A549 (cell line): Measurements from ENCODE around the gene FUT8. TPM values are rescaled to one million over a fixed set of nuclear protein-coding genes. Genes with fewer than 3 reads are reported as not detected.

Source experiments
- ATAC-seq, 2 experiments: fragments of 200-7000 bp in 1 of 2; fragments of >200 bp in 1 of 2; cut with Nextera tagmentation in 1 of 2; cut with Tn5 transposase in 1 of 2; 3 replicates each; pipeline versions ENCODE4 v1.8.0 to v1.9.1; 2018 to 2020; ENCODE audit warnings: mild to moderate bottlenecking in 1 of 2, moderate library complexity in 1 of 2
- CTCF ChIA-PET: fragments of 300-600 bp; sonication (Branson Sonifier 250); formaldehyde crosslinking; extraction: SDS; loops from one replicate; lab custom pipeline; 2021; ENCODE audit warnings: antibody characterized with exemption, inconsistent platforms; lab: Yijun Ruan, JAX
- POLR2A ChIA-PET: fragments of 350-600 bp; formaldehyde crosslinking; extraction: SDS; loops from one replicate; lab custom pipeline; 2021; ENCODE audit warnings: antibody characterized with exemption, inconsistent platforms; lab: Yijun Ruan, JAX
- DNase-seq, 2 experiments: peaks; one replicate each; pipeline versions ENCODE4 v3.0.0 to v3.0.0-alpha.2; 2011 to 2016; ENCODE audit warnings: low read depth in 1 of 2, low spot score in 1 of 2
- FAIRE-seq: peaks from 2 replicates; lab custom pipeline; 2011; peaks lifted over from hg19 to GRCh38; lab: Jason Lieb, UNC
- H3K27ac ChIP-seq, 2 experiments: fragments of >200 bp; sonication (Bioruptor Twin); formaldehyde crosslinking; 3 replicates each; pipeline ENCODE4 v1.5.1; 2016 to 2017
- H3K4me1 ChIP-seq: fragments of >200 bp; sonication (Bioruptor Twin); formaldehyde crosslinking; 3 replicates; pipeline ENCODE4 v1.6.1; 2016
- H3K4me2 ChIP-seq: fragments of >200 bp; sonication (Bioruptor Twin); formaldehyde crosslinking; 3 replicates; pipeline ENCODE4 v1.6.1; 2016
- H3K4me3 ChIP-seq: fragments of >200 bp; sonication (Bioruptor Twin); formaldehyde crosslinking; 3 replicates; pipeline ENCODE4 v1.5.1; 2016
- H3K9me3 ChIP-seq: fragments of >200 bp; sonication (Bioruptor Twin); formaldehyde crosslinking; 3 replicates; pipeline ENCODE4 v1.6.1; 2016
- BHLHE40 ChIP-seq: IDR thresholded peaks from 2 replicates; pipeline ENCODE4 v1.6.1; 2012; ENCODE audit warnings: low read depth, low read length, inconsistent platforms
- CEBPB ChIP-seq, 2 experiments: fragments of >200 bp in 1 of 2; sonication (Bioruptor Twin) in 1 of 2; formaldehyde crosslinking in 1 of 2; IDR thresholded peaks; 2 replicates each; pipeline ENCODE4 v1.6.1; 2012 to 2016
- EHF ChIP-seq: fragments of 250-450 bp; sonication (Bioruptor Pico); IDR thresholded peaks from 2 replicates; pipeline ENCODE4 v1.5.0; 2020; ENCODE audit warnings: mild to moderate bottlenecking
- EHMT2 ChIP-seq: fragments of 200-600 bp; sonication (generic); IDR thresholded peaks from 2 replicates; pipeline ENCODE4 v1.6.1; 2016; ENCODE audit warnings: antibody characterized with exemption, low read depth, mild to moderate bottlenecking, moderate library complexity
- ELK1 ChIP-seq: fragments of 150-350 bp; IDR thresholded peaks from 2 replicates; pipeline ENCODE4 v1.6.1; 2014; ENCODE audit warnings: low read depth, mild to moderate bottlenecking, low read length
- ESRRA ChIP-seq: fragments of 150-350 bp; IDR thresholded peaks from 2 replicates; pipeline ENCODE4 v1.6.1; 2014; ENCODE audit warnings: mild to moderate bottlenecking, low read length, borderline replicate concordance
- FOSB ChIP-seq: fragments of 250-450 bp; sonication (Bioruptor Pico); IDR thresholded peaks from 2 replicates; pipeline ENCODE4 v1.5.0; 2020; ENCODE audit warnings: mild to moderate bottlenecking, moderate library complexity
- FOSL2 ChIP-seq, 2 experiments: fragments of 450-650 bp in 1 of 2; fragments of >200 bp in 1 of 2; sonication (Bioruptor Twin) in 1 of 2; formaldehyde crosslinking; IDR thresholded peaks; 2 replicates each; pipeline versions ENCODE4 v1.5.0 to v1.6.1; 2016 to 2020; ENCODE audit warnings: mild to moderate bottlenecking in 1 of 2, moderate library complexity in 1 of 2
- FOXS1 ChIP-seq: fragments of 250-450 bp; sonication (Bioruptor Pico); IDR thresholded peaks from 2 replicates; pipeline ENCODE4 v1.5.0; 2020; ENCODE audit warnings: mild to moderate bottlenecking, moderate library complexity
- HES2 ChIP-seq: fragments of >200 bp; sonication (Bioruptor Twin); formaldehyde crosslinking; IDR thresholded peaks from 2 replicates; pipeline ENCODE4 v1.6.1; 2016
- HMGXB4 ChIP-seq: fragments of 250-450 bp; sonication (Bioruptor Pico); IDR thresholded peaks from 2 replicates; pipeline ENCODE4 v1.5.0; 2021; ENCODE audit warnings: mild to moderate bottlenecking, moderate library complexity, borderline replicate concordance
- HOXA7 ChIP-seq: fragments of 250-450 bp; sonication (Bioruptor Pico); IDR thresholded peaks from 2 replicates; pipeline ENCODE4 v1.5.0; 2020; ENCODE audit warnings: mild to moderate bottlenecking, moderate library complexity
- HOXB13 ChIP-seq: fragments of 250-450 bp; sonication (Bioruptor Pico); IDR thresholded peaks from 2 replicates; pipeline ENCODE4 v1.5.0; 2020; ENCODE audit warnings: low read depth, mild to moderate bottlenecking, moderate library complexity
- KDM5A ChIP-seq: fragments of 200-600 bp; sonication (generic); IDR thresholded peaks from 2 replicates; pipeline ENCODE4 v1.6.1; 2016; ENCODE audit warnings: antibody characterized with exemption, mild to moderate bottlenecking
- NFE2L2 ChIP-seq: fragments of 150-350 bp; conservative IDR thresholded peaks from 2 replicates; pipeline ENCODE4 v1.6.1; 2014; ENCODE audit warnings: low read length
- NR3C1 ChIP-seq: fragments of >200 bp; sonication (Bioruptor Twin); formaldehyde crosslinking; IDR thresholded peaks from 3 replicates; pipeline ENCODE4 v1.6.1; 2017
- PBX3 ChIP-seq: IDR thresholded peaks from 2 replicates; pipeline ENCODE4 v1.6.1; 2012
- PHF8 ChIP-seq: fragments of 200-600 bp; sonication (generic); IDR thresholded peaks from 2 replicates; pipeline ENCODE4 v1.6.1; 2016; ENCODE audit warnings: low read depth, mild to moderate bottlenecking, antibody characterized with exemption, moderate library complexity, borderline replicate concordance
- POLR2AphosphoS2 ChIP-seq: conservative IDR thresholded peaks from 2 replicates; pipeline ENCODE4 v1.6.1; 2012; ENCODE audit warnings: low read length, improper control_type of control experiment, inconsistent platforms
- RCOR1 ChIP-seq: fragments of 150-350 bp; IDR thresholded peaks from 2 replicates; pipeline ENCODE4 v1.6.1; 2014; ENCODE audit warnings: antibody characterized with exemption, low read length, low read depth
- REST ChIP-seq: fragments of 200-600 bp; sonication (generic); IDR thresholded peaks from 2 replicates; pipeline ENCODE4 v1.6.1; 2016; ENCODE audit warnings: antibody characterized with exemption, mild to moderate bottlenecking, moderate library complexity
- TFCP2L1 ChIP-seq: fragments of 250-450 bp; sonication (Bioruptor Pico); IDR thresholded peaks from 2 replicates; pipeline ENCODE4 v1.5.0; 2021; ENCODE audit warnings: mild to moderate bottlenecking
- ZSCAN20 ChIP-seq: fragments of 250-450 bp; sonication (Bioruptor Pico); IDR thresholded peaks from 2 replicates; pipeline ENCODE4 v1.8.0; 2022; ENCODE audit warnings: mild to moderate bottlenecking, moderate library complexity
- WGBS: methylation state at CpG from one replicate; pipeline ENCODE4 v1.1.6; 2017; ENCODE audit errors: missing lambda C conversion rate; 5-methylcytosine and 5-hydroxymethylcytosine counted together
- polyA plus RNA-seq, 4 experiments: library from polyadenylated mRNA; depleted of rRNA in 3 of 4; stranded (reverse); fragments of >200 nt; fragmentation: RNase III in 1 of 4; extraction: RNeasy Plus Mini Kit Qiagen cat#74134 plus additional on column Dnase treatment in 1 of 4; gene quantifications; 2 replicates in 3 of 4; 3 replicates in 1 of 4; pipeline ENCODE4 v1.2.3, GENCODE V29; 2011 to 2017

The FUT8 gene
- polyA plus RNA-seq, 2 of the 4 experiments (the other 2 are of a cell fraction): 20.3 to 22.9 TPM

GRCh38 chr14:65403231-65403630, 9.3 kb upstream of the FUT8 start:
- DNase-seq: no peak
- TF ChIP-seq TFCP2L1 (CRISPR knock-in tag): no peak
- no peak for TF ChIP-seq REST
- TF ChIP-seq RCOR1: no peak
- no peak overlapping the region for H3K27ac ChIP-seq
- H3K9me3 ChIP-seq: no peaks in the 10 kb centered on the region
- no peaks in the 10 kb centered on the region for H3K4me1 ChIP-seq
- H3K4me3 ChIP-seq: no peak overlapping the region
- ChIA-PET POLR2A (interaction anchor here (1.9 kb wide), 1 partner anchor 8 kb away, joined by 7 read pairs; no protein-coding TSS in a partner anchor), CTCF (interaction anchor here (0.6 kb wide), 1 partner anchor 71 kb away, joined by 3 read pairs; no protein-coding TSS in a partner anchor)
- ATAC-seq: no peak
- no peak for FAIRE-seq
- H3K4me2 ChIP-seq: no peak overlapping the region

GRCh38 chr14:65408113-65408512, 4.4 kb upstream of the FUT8 start:
- FAIRE-seq: no peak
- no peak overlapping the region for H3K27ac ChIP-seq
- TF ChIP-seq ZSCAN20 (no peak), EHMT2 (no peak), FOSL2 (IDR thresholded peaks at IDR 0.05) (no peak), FOSL2 (CRISPR knock-in tag; IDR thresholded peaks at IDR 0.05) (no peak), CEBPB (IDR thresholded peaks at IDR 0.05) (no peak), HES2 (no peak), BHLHE40 (no peak), PBX3 (no peak), ESRRA (no peak), HMGXB4 (CRISPR knock-in tag) (no peak), KDM5A (no peak), HOXA7 (CRISPR knock-in tag) (no peak), EHF (CRISPR knock-in tag) (no peak), FOSB (no peak), PHF8 (no peak), NFE2L2 (no peak), FOXS1 (CRISPR knock-in tag) (no peak), NR3C1 (no peak), POLR2AphosphoS2 (no peak), HOXB13 (no peak), ELK1 (no peak)
- ChIA-PET CTCF (interaction anchor here (1.1 to 8.9 kb wide), 3 partner anchors 154 to 242 kb away, joined by 3 to 137 read pairs (median 42); no protein-coding TSS in a partner anchor), POLR2A (no interaction called here)
- 88% methylated on average over 3 of the region's 3 CpGs for WGBS
- no peak for DNase-seq
- H3K4me1 ChIP-seq: 0 out of 3 replicates have a peak, but pooled peaks cover 3% of the 10 kb centered on the region
- H3K4me3 ChIP-seq: no peak overlapping the region
- H3K4me2 ChIP-seq: no peak overlapping the region
- H3K9me3 ChIP-seq: no peaks in the 10 kb centered on the region
- no peak for ATAC-seq
